Endothelial cell of hepatic sinusoid (primary cell): ENCODE data around the gene FOXD4L3.
"Not testable (repeated sequence)": the region's sequence is repeated elsewhere in the genome, so short reads cannot be mapped to it uniquely, and the experiment has no call there.

Experiments used
- in situ Hi-C: cut with HindIII; loops from 2 replicates; pipeline ENCODE4 v1.10.0; 2017; ENCODE audit warnings: low sequenced_read_pairs

The FOXD4L3 gene

GRCh38 chr9:68302567-68302966 lies at the start of gene FOXD4L3:
FOXD4L3 (plus strand) TSS chr9:68302867; CDS start chr9:68302952, 85 bp downstream.
- in situ Hi-C loops, result not testable (repeated sequence)

- in situ Hi-C loops, result not testable (repeated sequence)
Measured at GRCh38 chr9:68281041-68281440, 21.6 kb upstream of the FOXD4L3 start.

GRCh38 chr9:68303771-68304170 lies 1.1 kb downstream of the FOXD4L3 start:
- in situ Hi-C loops, result not testable (repeated sequence)

- in situ Hi-C loops, result not testable (repeated sequence)
Measured at GRCh38 chr9:68304212-68304611, 1.5 kb downstream of the FOXD4L3 start.

- in situ Hi-C loops, result not testable (repeated sequence)
Measured at GRCh38 chr9:68304777-68305176, 2.1 kb downstream of the FOXD4L3 start.

GRCh38 chr9:68305680-68306285 lies 3.1 kb downstream of the FOXD4L3 start:
- in situ Hi-C loops, result not testable (repeated sequence)

GRCh38 chr9:68306391-68306964 lies 3.8 kb downstream of the FOXD4L3 start:
- in situ Hi-C loops, result not testable (repeated sequence)

GRCh38 chr9:68307127-68307526 lies 4.5 kb downstream of the FOXD4L3 start:
- in situ Hi-C loops, result not testable (repeated sequence)

GRCh38 chr9:68307654-68308053 lies 5.0 kb downstream of the FOXD4L3 start:
- in situ Hi-C loops, result not testable (repeated sequence)

- in situ Hi-C loops, result not testable (repeated sequence)
Measured at GRCh38 chr9:68311208-68311607, 8.5 kb downstream of the FOXD4L3 start.

GRCh38 chr9:68318209-68318608 lies 15.5 kb downstream of the FOXD4L3 start:
- in situ Hi-C loops, result not testable (repeated sequence)

GRCh38 chr9:68323749-68324148 lies 21.1 kb downstream of the FOXD4L3 start:
- in situ Hi-C loops, result not testable (repeated sequence)

GRCh38 chr9:68324518-68324917 lies 21.9 kb downstream of the FOXD4L3 start:
- in situ Hi-C loops, result not testable (repeated sequence)

GRCh38 chr9:68329106-68329505 lies 26.4 kb downstream of the FOXD4L3 start:
- in situ Hi-C loops, result not testable (repeated sequence)

- in situ Hi-C loops, result not testable (repeated sequence)
Measured at GRCh38 chr9:68330531-68331173, 28.0 kb downstream of the FOXD4L3 start.

GRCh38 chr9:68332122-68332521 lies 29.5 kb downstream of the FOXD4L3 start:
- in situ Hi-C loops, result not testable (repeated sequence)

GRCh38 chr9:68335935-68336334 lies 33.3 kb downstream of the FOXD4L3 start:
- in situ Hi-C loops, result not testable (repeated sequence)

GRCh38 chr9:68336639-68337339 lies 34.1 kb downstream of the FOXD4L3 start:
- in situ Hi-C loops, result not testable (repeated sequence)

GRCh38 chr9:68338000-68338399 lies 35.3 kb downstream of the FOXD4L3 start:
- in situ Hi-C loops, result not testable (repeated sequence)

GRCh38 chr9:68342265-68343025 lies 39.8 kb downstream of the FOXD4L3 start:
- in situ Hi-C loops, result not testable (repeated sequence)

- in situ Hi-C loops, result not testable (repeated sequence)
Measured at GRCh38 chr9:68343242-68343641, 40.6 kb downstream of the FOXD4L3 start.
